ENCODE results near the gene GTF2I. TPM values are rescaled to one million over a fixed set of nuclear protein-coding genes. Genes with fewer than 3 reads are reported as not detected.
"Not testable (repeated sequence)": the region's sequence is repeated elsewhere in the genome, so short reads cannot be mapped to it uniquely, and the experiment has no call there.

Gene GTF2I
- total and polyA plus RNA-seq, 3 experiments from 2014 or later = 71.3 to 176 (median 176) TPM

- Histone ChIP-seq H3K27me3 (ENCODE audit: insufficient read depth, low read length, poor library complexity, severe bottlenecking) (no peaks in the 10 kb centered on the region), H3K4me1 (ENCODE audit: insufficient read depth, low read length) (no peaks in the 10 kb centered on the region), H3K27ac (ENCODE audit: low read depth, low read length) (no peak overlapping the region), H3K4me3 (ENCODE audit: low read length) (no peak overlapping the region), H3K9me3 (ENCODE audit: low read length) (no peaks in the 10 kb centered on the region), H3K36me3 (ENCODE audit: insufficient read depth, low read length) (no peaks in the 10 kb centered on the region)
- Mint-ChIP-seq H3K27me3 (peaks cover 0 to 2% of the 10 kb centered on the region in 2 donors), H3K9me3 (no peaks in the 10 kb centered on the region), H3K36me3 (no peaks in the 10 kb centered on the region), H3K4me1 (no peaks in the 10 kb centered on the region), H3K4me3 (no peak overlapping the region), H3K27ac (no peak overlapping the region)
- DNase-seq = peak in 1 of 5 donors; percentile 27
- ChIA-PET POLR2A (interaction anchor here (0.6 kb wide), 1 partner anchor 423 kb away, joined by 3 read pairs; no protein-coding TSS in a partner anchor), CTCF (interaction anchor here (0.7 kb wide), 1 partner anchor 93 kb away, joined by 3 read pairs; no protein-coding TSS in a partner anchor)
Measured at GRCh38 chr7:74625446-74625845, 32.1 kb upstream of the GTF2I start.

DNA sequence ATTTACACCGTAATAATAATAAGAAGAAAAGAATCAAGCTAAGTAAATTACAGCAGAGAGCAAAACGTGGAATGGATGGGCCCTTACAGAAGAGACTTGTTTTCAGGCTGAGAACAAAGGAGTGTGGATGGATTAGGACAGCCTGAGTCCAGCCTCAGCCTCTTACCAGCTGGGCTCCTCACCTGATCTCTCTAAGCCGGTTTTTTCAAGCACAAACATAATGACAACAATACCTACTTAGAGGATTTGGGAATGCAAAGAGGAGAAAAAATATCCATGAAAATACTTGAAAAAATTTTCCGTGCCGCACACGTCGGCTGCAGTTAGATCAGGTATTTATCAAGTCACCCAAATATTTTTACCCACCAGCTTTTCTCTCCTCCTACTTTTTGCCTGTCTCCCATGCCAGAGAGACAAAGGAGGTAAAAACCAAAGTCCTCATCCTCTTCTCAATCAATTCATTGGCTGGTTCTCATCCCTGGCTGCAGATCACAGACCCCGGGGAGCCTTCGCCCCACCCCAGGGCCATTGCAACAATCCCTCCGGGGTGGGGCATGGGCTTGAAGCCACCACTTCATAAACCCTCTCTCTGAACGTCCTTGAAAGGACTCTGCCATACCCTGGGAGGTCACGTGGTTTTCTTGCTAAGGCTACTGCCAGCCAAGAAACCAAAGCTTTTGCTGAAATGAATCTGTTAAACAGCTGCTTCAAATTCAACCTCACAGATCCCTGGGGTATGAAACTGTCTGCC, 29.7 kb upstream of the GTF2I start:
- Mint-ChIP-seq H3K27ac (no peak overlapping the region), H3K9me3 (no peaks in the 10 kb centered on the region), H3K4me1 (no peaks in the 10 kb centered on the region), H3K36me3 (no peaks in the 10 kb centered on the region), H3K4me3 (no peak overlapping the region), H3K27me3 (no peaks in the 10 kb centered on the region)
- DNase-seq = no peak
- CTCF ChIA-PET = no interaction called here
- Histone ChIP-seq H3K27ac (ENCODE audit: low read depth, low read length) (no peak overlapping the region), H3K4me3 (ENCODE audit: low read length) (no peak overlapping the region), H3K4me1 (ENCODE audit: insufficient read depth, low read length) (no peaks in the 10 kb centered on the region), H3K36me3 (ENCODE audit: insufficient read depth, low read length) (no peaks in the 10 kb centered on the region), H3K9me3 (ENCODE audit: low read length) (no peaks in the 10 kb centered on the region), H3K27me3 (ENCODE audit: insufficient read depth, low read length, poor library complexity, severe bottlenecking) (no peaks in the 10 kb centered on the region)
- POLR2A ChIA-PET = no interaction called here

DNA sequence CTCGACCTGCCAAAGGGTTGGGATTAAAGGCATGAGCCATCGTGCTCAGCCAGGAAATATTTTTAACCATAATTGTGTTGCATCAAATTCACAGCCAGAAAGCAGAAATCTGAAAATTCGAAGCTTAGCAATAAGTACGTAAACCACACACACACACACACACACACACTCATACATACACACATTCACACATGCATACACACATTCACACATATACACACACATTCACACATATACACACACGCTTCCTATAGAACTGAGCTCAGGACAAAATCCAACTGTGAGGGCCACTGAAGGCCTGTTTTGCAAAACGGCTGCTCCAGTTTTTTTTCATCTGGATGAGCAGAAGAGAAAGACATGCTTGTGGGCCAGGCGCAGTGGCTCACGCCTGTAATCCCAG, 25.0 kb upstream of the GTF2I start:
- no peaks in the 10 kb centered on the region for H3K36me3 Mint-ChIP-seq
- no peak overlapping the region for H3K27ac Mint-ChIP-seq
- Histone ChIP-seq H3K27ac (ENCODE audit: low read depth, low read length) (no peak overlapping the region), H3K9me3 (ENCODE audit: low read length) (no peaks in the 10 kb centered on the region), H3K4me1 (ENCODE audit: insufficient read depth, low read length) (no peaks in the 10 kb centered on the region), H3K36me3 (ENCODE audit: insufficient read depth, low read length) (no peaks in the 10 kb centered on the region), H3K4me3 (ENCODE audit: low read length) (no peak overlapping the region), H3K27me3 (ENCODE audit: insufficient read depth, low read length, poor library complexity, severe bottlenecking) (no peaks in the 10 kb centered on the region)
- H3K4me3 Mint-ChIP-seq = no peak overlapping the region
- no peaks in the 10 kb centered on the region for H3K9me3 Mint-ChIP-seq
- no peaks in the 10 kb centered on the region for H3K4me1 Mint-ChIP-seq
- CTCF ChIA-PET = no interaction called here
- POLR2A ChIA-PET = no interaction called here
- no peaks in the 10 kb centered on the region for H3K27me3 Mint-ChIP-seq
- DNase-seq = no peak

- no peaks in the 10 kb centered on the region for H3K36me3 ChIP-seq (ENCODE audit: insufficient read depth, low read length)
- no peaks in the 10 kb centered on the region for H3K9me3 ChIP-seq (ENCODE audit: low read length)
- H3K27me3 ChIP-seq (ENCODE audit: insufficient read depth, low read length, poor library complexity, severe bottlenecking) = no peaks in the 10 kb centered on the region
- POLR2A ChIA-PET = no interaction called here
- Mint-ChIP-seq H3K27me3 (no peaks in the 10 kb centered on the region), H3K9me3 (no peaks in the 10 kb centered on the region), H3K27ac (no peak overlapping the region), H3K4me3 (no peak overlapping the region), H3K4me1 (no peaks in the 10 kb centered on the region), H3K36me3 (no peaks in the 10 kb centered on the region)
- DNase-seq = no peak
- CTCF ChIA-PET = no interaction called here
- no peaks in the 10 kb centered on the region for H3K4me1 ChIP-seq (ENCODE audit: insufficient read depth, low read length)
- no peak overlapping the region for H3K4me3 ChIP-seq (ENCODE audit: low read length)
- no peak overlapping the region for H3K27ac ChIP-seq (ENCODE audit: low read depth, low read length)
Measured at GRCh38 chr7:74633451-74633921, 24.0 kb upstream of the GTF2I start.

DNA sequence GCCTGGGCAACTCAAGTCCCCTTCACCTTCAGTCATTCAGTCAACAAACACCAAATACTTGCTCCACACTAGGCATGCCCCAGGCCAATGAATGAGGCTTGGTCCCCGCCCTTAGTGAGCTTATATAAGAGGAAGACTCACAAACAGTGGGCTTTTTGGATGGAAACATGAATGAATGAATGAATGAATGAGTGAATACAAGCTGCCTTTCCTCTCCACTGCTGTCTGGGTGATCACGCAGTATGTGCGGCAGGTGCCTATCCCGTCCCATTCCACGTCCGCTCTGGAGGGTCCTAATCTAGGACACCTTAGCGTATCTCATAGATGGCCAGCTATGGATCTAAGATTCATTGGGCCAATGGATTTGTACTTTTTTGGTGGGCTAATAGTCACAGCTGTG, 19.8 kb upstream of the GTF2I start:
- CTCF ChIA-PET = no interaction called here
- no peaks in the 10 kb centered on the region for H3K36me3 Mint-ChIP-seq

DNA sequence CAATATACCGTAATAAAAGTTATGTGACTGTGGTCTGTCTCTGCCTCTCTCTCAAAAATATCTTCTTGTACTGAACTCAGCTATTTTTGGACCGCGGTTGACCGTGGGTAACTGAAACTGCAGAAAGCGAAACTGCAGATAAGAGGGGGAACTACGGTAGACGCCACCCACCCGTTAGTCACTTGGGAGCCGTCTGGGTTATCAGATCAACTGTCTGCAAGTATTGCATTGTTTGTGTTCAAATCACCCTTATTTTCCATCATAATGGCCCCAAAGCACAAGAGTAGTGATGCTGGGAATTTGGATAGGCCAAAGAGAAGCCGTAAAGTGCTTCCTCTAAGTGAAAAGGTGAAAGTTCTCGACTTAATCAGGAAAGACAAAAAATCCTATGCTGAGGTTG, 7.5 kb upstream of the GTF2I start:
- H3K9me3 Mint-ChIP-seq; H3K27me3 Mint-ChIP-seq; H3K36me3 Mint-ChIP-seq; H3K36me3 ChIP-seq (ENCODE audit: insufficient read depth, low read length); H3K27me3 ChIP-seq (ENCODE audit: insufficient read depth, low read length, poor library complexity, severe bottlenecking); H3K9me3 ChIP-seq (ENCODE audit: low read length): not testable (repeated sequence)
- Histone ChIP-seq H3K4me3 (ENCODE audit: low read length) (peak overlapping the region; percentile 73), H3K4me1 (ENCODE audit: insufficient read depth, low read length) (peaks cover 19% of the 10 kb centered on the region), H3K27ac (ENCODE audit: low read depth, low read length) (peak overlapping the region; percentile 43)
- ChIA-PET CTCF (interaction anchor here (1.5 kb wide), 1 partner anchor 11 kb away, joined by 3 read pairs; no protein-coding TSS in a partner anchor), POLR2A (interaction anchor here (0.6 to 0.8 kb wide), 2 partner anchors 21 to 240 kb away, joined by 4 to 5 read pairs; no protein-coding TSS in a partner anchor)
- DNase-seq = peak; percentile 50 to 82 (median 54)
- Mint-ChIP-seq H3K4me3 (peak overlapping the region; percentile 86 to 96 (median 90)), H3K4me1 (peaks cover 13 to 25% (median 23%) of the 10 kb centered on the region in 3 donors), H3K27ac (peak overlapping the region; percentile 91 to 98 (median 94))

More for the DNA sequence above, 19.8 kb upstream of the GTF2I start:
- Mint-ChIP-seq H3K4me1 (no peaks in the 10 kb centered on the region), H3K4me3 (no peak overlapping the region), H3K27ac (no peak overlapping the region), H3K9me3 (no peaks in the 10 kb centered on the region), H3K27me3 (peaks cover 0 to 4% of the 10 kb centered on the region in 2 donors)
- Histone ChIP-seq H3K4me1 (ENCODE audit: insufficient read depth, low read length) (no peaks in the 10 kb centered on the region), H3K27me3 (ENCODE audit: insufficient read depth, low read length, poor library complexity, severe bottlenecking) (no peaks in the 10 kb centered on the region), H3K9me3 (ENCODE audit: low read length) (no peaks in the 10 kb centered on the region), H3K4me3 (ENCODE audit: low read length) (no peak overlapping the region), H3K27ac (ENCODE audit: low read depth, low read length) (no peak overlapping the region), H3K36me3 (ENCODE audit: insufficient read depth, low read length) (no peaks in the 10 kb centered on the region)
- no peak for DNase-seq
- POLR2A ChIA-PET = interaction anchor here (0.6 kb wide), 1 partner anchor 20 kb away, joined by 4 read pairs; the partner anchor contains the start of gene GTF2I

GRCh38 chr7:74650493-74651132, 6.9 kb upstream of the GTF2I start:
- H3K36me3 Mint-ChIP-seq; H3K36me3 ChIP-seq (ENCODE audit: insufficient read depth, low read length); POLR2A ChIA-PET; H3K9me3 Mint-ChIP-seq; H3K27me3 Mint-ChIP-seq; DNase-seq; H3K27me3 ChIP-seq (ENCODE audit: insufficient read depth, low read length, poor library complexity, severe bottlenecking); CTCF ChIA-PET; H3K9me3 ChIP-seq (ENCODE audit: low read length): not testable (repeated sequence)
- peak overlapping the region; percentile 73 for H3K4me3 ChIP-seq (ENCODE audit: low read length)
- H3K27ac ChIP-seq (ENCODE audit: low read depth, low read length) = peak overlapping the region; percentile 43
- H3K4me1 ChIP-seq (ENCODE audit: insufficient read depth, low read length) = peaks cover 22% of the 10 kb centered on the region
- Mint-ChIP-seq H3K4me1 (peaks cover 13 to 28% (median 27%) of the 10 kb centered on the region in 3 donors), H3K4me3 (peak overlapping the region; percentile 86 to 96 (median 90)), H3K27ac (peak overlapping the region; percentile 91 to 98 (median 94))

GRCh38 chr7:74651133-74651504, 6.4 kb upstream of the GTF2I start:
- DNase-seq; H3K9me3 ChIP-seq (ENCODE audit: low read length); CTCF ChIA-PET; H3K4me3 ChIP-seq (ENCODE audit: low read length); H3K27ac ChIP-seq (ENCODE audit: low read depth, low read length); POLR2A ChIA-PET; H3K27me3 Mint-ChIP-seq; H3K36me3 Mint-ChIP-seq; H3K9me3 Mint-ChIP-seq; H3K27me3 ChIP-seq (ENCODE audit: insufficient read depth, low read length, poor library complexity, severe bottlenecking); H3K36me3 ChIP-seq (ENCODE audit: insufficient read depth, low read length): not testable (repeated sequence)
- H3K27ac Mint-ChIP-seq = peak overlapping the region in 6 of 8 donors; percentile 91 to 97 (median 94)
- peak overlapping the region in 5 of 7 donors; percentile 86 to 93 (median 90) for H3K4me3 Mint-ChIP-seq
- H3K4me1 Mint-ChIP-seq = peaks cover 16 to 33% (median 31%) of the 10 kb centered on the region in 3 donors
- peaks cover 27% of the 10 kb centered on the region for H3K4me1 ChIP-seq (ENCODE audit: insufficient read depth, low read length)

Measured in CD8-positive, alpha-beta memory T cell (primary cell).